Activated T-helper 17 cell treated with anti-CD3 and anti-CD28 coated beads, Interleukin-2, amount 50 U/mL, for 72 hours (primary cell): ENCODE results near the gene FAM170A. TPM values are rescaled to one million over a fixed set of nuclear protein-coding genes. Genes with fewer than 3 reads are reported as not detected.

ENCODE experiments used
- ATAC-seq: fragments of 150-1000 bp; cut with Tn5 transposase; replicated peaks from 2 replicates; pipeline ENCODE4 v1.10.0; 2021; ENCODE audit warnings: mild to moderate bottlenecking, moderate library complexity
- H3K27ac Mint-ChIP-seq: one replicate; pipeline ENCODE4 v1.8.0; 2022; ENCODE audit warnings: mixed read lengths
- H3K27me3 Mint-ChIP-seq: one replicate; pipeline ENCODE4 v1.8.0; 2022; ENCODE audit warnings: mixed read lengths
- H3K36me3 Mint-ChIP-seq: one replicate; pipeline ENCODE4 v1.8.0; 2022; ENCODE audit warnings: low read depth, mild to moderate bottlenecking, mixed read lengths
- H3K4me1 Mint-ChIP-seq: one replicate; pipeline ENCODE4 v1.8.0; 2022; ENCODE audit warnings: mixed read lengths
- H3K4me3 Mint-ChIP-seq: one replicate; pipeline ENCODE4 v1.8.0; 2022; ENCODE audit warnings: mild to moderate bottlenecking, mixed read lengths
- H3K9me3 Mint-ChIP-seq: one replicate; pipeline ENCODE4 v1.8.0; 2022; ENCODE audit warnings: mixed read lengths
- total RNA-seq, 2 donors: library from RNA; stranded (reverse); gene quantifications; one replicate each; pipeline ENCODE4 v1.2.3, GENCODE V29; 2022

FAM170A gene
- total RNA-seq, 2 donors from 2014 or later: not detected

GRCh38 chr5:119680080-119680479, 50.7 kb downstream of the FAM170A start:
- no peaks in the 10 kb centered on the region for H3K36me3 Mint-ChIP-seq
- peaks cover 9% of the 10 kb centered on the region for H3K27me3 Mint-ChIP-seq
- no peak overlapping the region for H3K4me3 Mint-ChIP-seq
- ATAC-seq: no peak
- H3K4me1 Mint-ChIP-seq: no peaks in the 10 kb centered on the region
- H3K27ac Mint-ChIP-seq: no peak overlapping the region
- H3K9me3 Mint-ChIP-seq: peaks cover 5% of the 10 kb centered on the region

GRCh38 chr5:119681734-119682133, 52.4 kb downstream of the FAM170A start:
- H3K36me3 Mint-ChIP-seq: no peaks in the 10 kb centered on the region
- peaks cover 5% of the 10 kb centered on the region for H3K9me3 Mint-ChIP-seq
- H3K4me1 Mint-ChIP-seq: no peaks in the 10 kb centered on the region
- no peak overlapping the region for H3K4me3 Mint-ChIP-seq
- H3K27me3 Mint-ChIP-seq: peaks cover 8% of the 10 kb centered on the region
- ATAC-seq: no peak
- no peak overlapping the region for H3K27ac Mint-ChIP-seq

- ATAC-seq: no peak
- no peaks in the 10 kb centered on the region for H3K36me3 Mint-ChIP-seq
- H3K27ac Mint-ChIP-seq: no peak overlapping the region
- H3K27me3 Mint-ChIP-seq: peaks cover 4% of the 10 kb centered on the region
- H3K9me3 Mint-ChIP-seq: peaks cover 5% of the 10 kb centered on the region
- H3K4me1 Mint-ChIP-seq: no peaks in the 10 kb centered on the region
- no peak overlapping the region for H3K4me3 Mint-ChIP-seq
Measured at GRCh38 chr5:119682372-119682771, 53.0 kb downstream of the FAM170A start.

Other genes starting within 250 kb of the FAM170A start
- gene HSD17B4, start 177.1 kb upstream of the FAM170A start, total RNA-seq: 10 to 100 TPM; 41.4 to 61.8 TPM